Measurements from ENCODE around the gene BFSP1. TPM values are rescaled to one million over a fixed set of nuclear protein-coding genes. Genes with fewer than 3 reads are reported as not detected.

The BFSP1 gene
- total and polyA plus RNA-seq, 2 of the 8 experiments (the other 6 are each of a cell fraction or from before 2014, with no cell fraction given): 1.5 to 2.5 TPM

DNA sequence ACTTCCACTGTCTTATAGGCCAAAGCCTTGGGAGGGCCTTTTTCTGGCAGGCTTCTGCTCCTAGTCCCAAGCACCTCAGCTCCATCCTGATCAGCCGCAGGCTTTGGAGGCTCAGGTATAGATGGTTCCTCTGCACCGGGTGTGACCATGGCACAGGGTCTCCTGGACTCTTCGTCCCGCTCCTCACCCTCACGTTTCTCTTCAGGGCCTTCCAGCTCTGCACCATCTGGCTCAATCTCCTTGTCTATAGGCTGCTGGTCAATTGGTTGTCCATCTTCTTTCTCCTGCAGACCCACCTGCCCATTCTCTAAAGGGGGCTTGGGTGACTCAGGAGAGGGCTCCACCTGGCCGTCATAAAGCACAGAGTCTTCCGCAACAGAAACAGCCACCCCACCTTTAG is 37.0 kb downstream of the BFSP1 start:
- Histone ChIP-seq H3K9me3 (ENCODE audit: insufficient read depth in 2 of 2, low read depth in 1 of 2, low read length in 1 of 2) (no peaks in the 10 kb centered on the region), H3K4me3 (ENCODE audit: extremely low read depth in 1 of 4, insufficient read depth in 2 of 4, low read depth in 3 of 4, low read length in 4 of 4) (no peak overlapping the region), H3K9ac (replicated peaks in 1 of 4; ENCODE audit: extremely low read depth in 1 of 4, low read depth in 3 of 4, low read length in 3 of 4) (no peak overlapping the region), H4K20me1 (replicated peaks in 1 of 2; ENCODE audit: control insufficient read depth in 1 of 2, insufficient read depth in 2 of 2, low read length in 2 of 2) (no peaks in the 10 kb centered on the region), H3K27me3 (replicated peaks in 1 of 4; ENCODE audit: control insufficient read depth in 3 of 4, extremely low read depth in 1 of 4, insufficient read depth in 3 of 4, low read length in 3 of 4) (no peaks in the 10 kb centered on the region), H3K4me1 (replicated peaks in 1 of 4; ENCODE audit: control insufficient read depth in 3 of 4, insufficient read depth in 4 of 4, low read length in 3 of 4) (no peaks in the 10 kb centered on the region), H3K36me3 (ENCODE audit: control insufficient read depth in 2 of 4, insufficient read depth in 4 of 4, low read length in 3 of 4) (no peaks in the 10 kb centered on the region), H2BK120ac (replicated peaks; ENCODE audit: low read depth, low read length) (no peak overlapping the region), H3K79me1 (ENCODE audit: low read depth, low read length) (no peaks in the 10 kb centered on the region), H3K79me2 (ENCODE audit: control insufficient read depth in 1 of 2, insufficient read depth in 2 of 2, low read length in 2 of 2) (no peaks in the 10 kb centered on the region), H2BK15ac (ENCODE audit: low read length) (no peak overlapping the region), H3K4ac (replicated peaks; ENCODE audit: insufficient read length, low read depth, low read length) (no peak overlapping the region), H3K23ac (ENCODE audit: insufficient read length) (no peak overlapping the region), H3K14ac (ENCODE audit: insufficient read length) (no peak overlapping the region), H2BK20ac (ENCODE audit: low read length) (no peak overlapping the region), H3K56ac (replicated peaks; ENCODE audit: insufficient read length, low read depth, low read length) (no peak overlapping the region), H4K5ac (ENCODE audit: insufficient read length, low read depth, low read length) (no peak overlapping the region), H2AFZ (ENCODE audit: low read length) (no peak overlapping the region), H4K8ac (ENCODE audit: extremely low read depth, insufficient read depth, low read length) (no peak overlapping the region), H3K23me2 (ENCODE audit: low read depth, low read length) (no peaks in the 10 kb centered on the region), H4K91ac (replicated peaks; ENCODE audit: insufficient read length, low read length) (no peak overlapping the region), H3K4me2 (ENCODE audit: insufficient read depth in 1 of 2, low read depth in 2 of 2, low read length in 2 of 2) (no peak overlapping the region), H3K27ac (ENCODE audit: low read depth, low read length) (no peak overlapping the region), H2AK5ac (ENCODE audit: low read depth, low read length) (no peak overlapping the region), H2BK5ac (ENCODE audit: low read depth, low read length) (no peak overlapping the region), H2BK12ac (ENCODE audit: low read depth, low read length) (no peak overlapping the region), H3K18ac (ENCODE audit: extremely low read depth, low read length) (no peak overlapping the region)
- 91% methylated on average over 7 of the region's 7 CpGs; no CpG with 5 or more reads in 1 of the 2 experiments for WGBS, 2 experiments (ENCODE audit: extremely low coverage in 1 of 2, insufficient coverage in 1 of 2, insufficient read length in 1 of 2, insufficient replicate concordance in 2 of 2, low coverage in 1 of 2, low lambda C conversion rate in 2 of 2, missing lambda C conversion rate in 1 of 2)
- DNase-seq (ENCODE audit: low read depth in 1 of 2, low spot score in 2 of 2) (no peak), FAIRE-seq (no peak)
- ChIA-PET POLR2A (ENCODE audit: partially characterized antibody) (interaction anchor here (1.3 kb wide), 1 partner anchor 8 kb away, joined by 5 read pairs; no protein-coding TSS in a partner anchor), CTCF (ENCODE audit: partially characterized antibody) (interaction anchor here (0.8 to 1.4 kb wide), 2 partner anchors 10 to 43 kb away, joined by 3 to 7 read pairs; no protein-coding TSS in a partner anchor)
- no peak for TF ChIP-seq TAF7 (optimal IDR thresholded peaks at IDR 0.05; ENCODE audit: borderline replicate concordance, low read depth, low read length)
